Coronary artery (tissue), 2 donors: Measurements from ENCODE around the gene FHOD1.

ENCODE experiments used
- DNase-seq: peaks from one replicate; pipeline ENCODE4 v3.0.0-alpha.2; 2017; ENCODE audit warnings: low spot score
- H3K27ac ChIP-seq, 2 donors: fragments of 200-600 bp; sonication (generic); one replicate each; pipeline ENCODE4 v1.5.1; 2016 to 2019
- H3K4me3 ChIP-seq: fragments of 200-600 bp; sonication (generic); 2 replicates; pipeline ENCODE4 v1.5.1; 2016; ENCODE audit warnings: mild to moderate bottlenecking, moderate library complexity
- CTCF ChIP-seq: fragments of 200-600 bp; sonication (generic); IDR thresholded peaks from one replicate; pipeline ENCODE4 v1.5.1; 2019; ENCODE audit warnings: antibody characterized with exemption

Gene FHOD1

GRCh38 chr16:67264866-67265265 lies 17.6 kb upstream of the FHOD1 start:
- no peak overlapping the region for H3K4me3 ChIP-seq

GRCh38 chr16:67264277-67264676 lies 17.0 kb upstream of the FHOD1 start:
- Histone ChIP-seq H3K4me3 (no peak overlapping the region), H3K27ac (no peak overlapping the region)
- DNase-seq = no peak
- no peak for TF ChIP-seq CTCF

More at GRCh38 chr16:67264866-67265265, 17.6 kb upstream of the FHOD1 start:
- no peak for DNase-seq
- no peak for TF ChIP-seq CTCF
- H3K27ac ChIP-seq = no peak overlapping the region

GRCh38 chr16:67263201-67263600 lies 15.9 kb upstream of the FHOD1 start:
- Histone ChIP-seq H3K27ac (no peak overlapping the region), H3K4me3 (no peak overlapping the region)
- TF ChIP-seq CTCF = no peak
- no peak for DNase-seq

- TF ChIP-seq CTCF = no peak
- DNase-seq = no peak
- no peak overlapping the region for H3K27ac ChIP-seq
- no peak overlapping the region for H3K4me3 ChIP-seq
These were observed 13.3 kb upstream of the FHOD1 start for GRCh38 chr16:67260426-67261063.

GRCh38 chr16:67259705-67260104 lies 12.4 kb upstream of the FHOD1 start:
- Histone ChIP-seq H3K4me3 (no peak overlapping the region), H3K27ac (no peak overlapping the region)
- DNase-seq = no peak
- TF ChIP-seq CTCF = no peak

- no peak for TF ChIP-seq CTCF
- Histone ChIP-seq H3K4me3 (no peak overlapping the region), H3K27ac (no peak overlapping the region)
- DNase-seq = no peak
These were observed 11.0 kb upstream of the FHOD1 start for GRCh38 chr16:67258161-67258835.

GRCh38 chr16:67257486-67258160 lies 10.3 kb upstream of the FHOD1 start:
- no peak overlapping the region for H3K4me3 ChIP-seq
- no peak overlapping the region for H3K27ac ChIP-seq
- no peak for TF ChIP-seq CTCF
- no peak for DNase-seq
